ENCODE measurements around the gene ZNF358.

The ZNF358 gene

DNA sequence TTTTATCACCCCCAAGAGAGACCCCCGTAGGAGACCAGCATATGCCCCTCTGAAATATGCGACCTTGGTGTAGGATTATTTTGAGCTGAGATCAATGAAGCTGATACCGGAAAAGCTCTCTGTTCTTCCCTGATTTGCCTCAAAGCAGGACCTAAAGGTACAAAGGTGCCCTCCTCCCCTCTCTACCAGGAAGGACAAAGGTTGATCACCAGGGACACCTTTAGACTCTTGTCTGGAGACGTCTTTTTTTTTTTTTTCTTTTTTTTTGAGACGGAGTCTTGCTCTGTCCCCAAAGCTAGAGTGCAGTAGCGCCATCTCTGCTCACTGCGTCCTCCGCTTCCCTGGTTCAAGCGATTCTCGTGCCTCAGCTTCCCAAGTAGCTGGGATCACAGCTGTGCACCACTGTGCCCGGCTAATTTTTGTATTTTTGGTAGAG lies 26.3 kb upstream of the ZNF358 start:
- DNase-seq (ENCODE audit: low read depth), result no peak

DNA sequence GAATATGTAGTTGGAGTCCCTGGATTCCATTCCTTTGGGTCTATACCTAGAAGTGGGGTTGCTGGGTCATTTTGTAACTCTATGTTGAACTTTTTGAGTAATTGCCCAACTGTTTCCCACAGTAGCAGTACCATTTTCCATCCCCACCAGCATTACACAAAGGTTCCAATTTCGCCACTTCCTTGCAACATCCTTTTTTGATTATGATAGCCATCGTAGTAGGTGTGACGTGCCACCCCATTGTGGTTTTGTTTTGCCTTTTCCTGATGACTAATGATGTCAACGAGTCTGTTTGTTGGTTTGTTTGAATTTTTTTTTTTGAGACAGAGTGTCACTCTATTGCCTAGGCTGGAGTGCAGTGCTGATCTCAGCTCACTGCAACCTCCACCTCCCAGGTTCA lies 23.8 kb upstream of the ZNF358 start:
- no peak for DNase-seq (ENCODE audit: low read depth)

DNA sequence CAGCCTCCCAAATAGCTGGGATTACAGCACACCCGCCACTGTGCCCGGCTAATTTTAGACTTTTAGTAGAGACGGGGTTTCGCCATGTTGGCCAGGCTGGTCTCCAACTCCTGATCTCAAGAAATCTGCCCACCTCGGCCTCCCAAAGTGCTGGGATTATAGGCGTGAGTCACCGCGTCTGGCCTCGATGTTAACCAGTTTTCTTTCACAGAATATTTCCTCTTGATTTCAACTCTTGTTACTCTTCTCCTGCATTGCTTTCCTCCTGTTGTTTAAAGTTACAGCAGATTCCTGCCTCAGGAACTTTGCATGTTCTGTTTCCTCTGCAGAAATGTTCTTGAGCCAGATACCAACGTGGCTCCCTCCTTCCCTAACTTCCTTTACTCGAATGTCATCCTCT lies 23.3 kb upstream of the ZNF358 start:
- DNase-seq (ENCODE audit: low read depth), result no peak

DNA sequence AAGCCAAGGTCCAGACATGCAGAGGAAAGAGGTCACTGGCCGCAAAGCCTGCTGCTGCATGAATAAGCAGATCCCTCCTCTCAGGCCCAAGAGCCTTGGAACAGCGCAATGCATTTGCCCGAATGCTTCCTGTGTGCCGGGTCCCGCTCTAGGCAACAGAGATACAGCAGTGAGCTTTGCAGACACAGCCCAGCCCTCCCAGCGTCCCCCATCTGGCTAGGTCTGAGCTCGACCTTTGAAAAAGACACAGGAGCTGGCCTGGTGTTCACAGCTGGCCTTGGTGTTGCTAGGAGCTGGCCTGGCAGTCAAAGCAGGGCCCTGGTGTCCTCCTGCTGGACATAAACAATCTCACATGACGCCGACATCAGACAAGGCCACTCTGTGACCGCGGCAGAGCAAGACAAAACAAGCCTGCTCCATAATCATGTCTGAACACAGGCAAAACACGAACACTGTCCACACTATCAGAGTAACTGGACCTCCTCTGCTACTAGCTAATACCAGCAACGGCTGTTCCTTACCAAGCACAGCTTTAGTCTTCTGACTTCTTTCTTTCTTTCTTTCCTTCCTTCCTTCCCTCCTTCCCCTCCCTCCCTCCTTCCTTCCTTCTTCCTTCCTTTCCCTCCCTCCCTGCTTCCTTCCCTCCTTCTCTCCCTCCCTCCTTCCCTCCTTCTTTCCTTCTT lies 21.3 kb upstream of the ZNF358 start:
- no peak for DNase-seq (ENCODE audit: low read depth)

DNA sequence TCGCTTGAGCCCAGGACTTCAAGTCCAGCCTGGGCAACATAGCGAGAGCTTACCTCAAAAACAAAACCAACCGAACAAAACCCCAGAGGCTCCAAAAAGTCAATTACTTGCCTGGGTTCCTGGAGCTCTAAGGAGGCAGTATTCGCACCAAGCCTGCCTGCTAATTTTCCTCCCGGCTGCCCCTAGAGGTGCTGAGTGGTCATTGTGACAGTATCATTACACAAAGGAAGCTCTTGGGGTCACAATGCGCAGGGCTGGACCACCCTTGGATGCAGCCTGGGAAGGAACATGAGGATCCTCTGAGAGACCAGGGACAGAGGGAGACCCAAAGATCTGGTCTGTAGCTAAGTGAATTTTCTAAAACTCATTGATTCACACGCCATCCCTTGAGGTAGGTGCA lies 18.6 kb upstream of the ZNF358 start:
- DNase-seq (ENCODE audit: low read depth), result no peak

DNA sequence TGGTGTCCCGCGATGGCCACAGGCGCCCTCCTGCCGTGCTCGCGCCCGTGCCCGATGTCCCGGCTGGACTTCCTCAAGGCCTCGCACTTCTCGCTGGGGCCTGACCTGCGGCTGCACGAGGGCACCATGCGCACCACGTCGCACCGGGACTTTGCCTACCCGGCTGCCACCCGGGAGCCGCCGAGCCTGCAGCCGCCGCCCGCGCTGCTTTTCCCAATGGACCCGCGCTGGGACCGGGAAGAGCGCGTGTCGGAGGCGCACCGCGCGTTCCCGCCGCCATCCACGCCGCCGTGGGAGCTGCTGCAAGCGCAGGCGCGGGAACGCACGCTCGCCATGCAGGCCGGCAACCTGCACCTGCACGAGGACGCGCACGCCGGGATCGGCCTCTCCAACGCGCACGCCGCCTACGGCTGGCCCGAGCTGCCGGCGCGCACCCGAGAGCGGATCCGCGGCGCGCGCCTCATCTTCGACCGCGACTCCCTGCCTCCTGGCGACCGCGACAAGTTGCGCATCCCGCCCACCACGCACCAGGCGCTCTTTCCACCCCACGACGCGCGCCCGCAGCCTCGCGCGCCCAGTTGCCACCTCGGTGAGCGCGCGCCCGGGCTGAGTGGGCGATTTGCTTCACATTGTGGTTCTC lies 15.0 kb upstream of the ZNF358 start:
- DNase-seq (ENCODE audit: low read depth), result no peak

DNA sequence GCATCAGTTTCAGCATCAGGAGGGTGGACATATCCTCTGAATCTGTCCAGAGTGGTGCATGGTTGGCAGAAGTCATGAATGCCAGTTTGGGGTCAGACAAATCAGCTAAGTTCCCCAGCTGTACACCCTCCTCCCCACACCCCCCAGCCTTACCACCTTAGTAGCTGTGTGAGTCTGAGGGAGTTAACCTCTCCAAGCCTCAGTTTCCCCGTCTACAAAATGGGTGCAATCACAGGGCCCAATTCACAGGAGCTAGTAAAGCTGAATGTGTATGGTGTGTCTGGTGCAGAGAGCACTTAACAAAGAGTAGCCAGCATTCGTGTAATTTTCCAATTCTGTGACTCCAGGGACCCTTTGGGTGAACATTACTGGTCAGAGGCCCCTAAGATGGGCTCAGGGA lies 13.4 kb upstream of the ZNF358 start:
- DNase-seq (ENCODE audit: low read depth), result no peak

DNA sequence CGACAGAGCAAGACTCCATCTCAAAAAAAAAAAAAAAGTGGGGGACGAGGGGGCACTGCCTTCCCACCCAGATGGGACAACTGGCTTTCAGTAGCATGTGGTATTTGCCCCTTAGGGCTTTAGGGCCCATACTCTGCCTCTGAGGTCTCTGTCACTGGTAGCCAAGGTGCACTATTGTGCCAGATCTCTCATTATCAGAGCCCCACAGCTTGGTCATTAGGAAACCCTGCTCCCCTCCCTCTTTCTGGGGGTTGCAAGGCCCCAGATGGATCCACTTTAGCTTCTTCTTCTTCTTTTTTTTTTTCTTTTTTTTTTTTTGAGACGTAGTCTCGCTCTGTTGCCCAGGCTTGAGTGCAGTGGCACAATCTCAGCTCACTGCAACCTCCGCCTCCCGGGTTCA lies 11.2 kb upstream of the ZNF358 start:
- no peak for DNase-seq (ENCODE audit: low read depth)

DNA sequence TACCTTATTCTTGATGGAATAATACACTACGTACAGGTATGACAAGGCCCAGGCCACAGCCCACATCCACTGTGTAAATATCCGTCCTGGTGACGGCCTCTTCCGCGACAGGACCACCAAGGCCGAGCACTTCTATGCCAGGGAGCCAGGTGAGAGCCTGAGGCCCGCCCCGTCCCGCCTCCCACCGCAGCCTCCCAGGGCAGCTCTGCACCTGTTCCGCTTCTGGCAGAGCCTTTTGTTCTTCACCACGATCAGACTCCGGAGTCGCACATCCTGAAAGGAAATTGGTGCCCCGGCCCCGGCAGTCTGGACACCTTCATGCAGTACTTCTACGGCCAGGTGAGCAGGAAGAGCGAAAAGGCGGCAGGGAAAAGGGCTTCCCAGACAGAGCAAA lies 10.6 kb upstream of the ZNF358 start:
- no peak for DNase-seq (ENCODE audit: low read depth)

DNA sequence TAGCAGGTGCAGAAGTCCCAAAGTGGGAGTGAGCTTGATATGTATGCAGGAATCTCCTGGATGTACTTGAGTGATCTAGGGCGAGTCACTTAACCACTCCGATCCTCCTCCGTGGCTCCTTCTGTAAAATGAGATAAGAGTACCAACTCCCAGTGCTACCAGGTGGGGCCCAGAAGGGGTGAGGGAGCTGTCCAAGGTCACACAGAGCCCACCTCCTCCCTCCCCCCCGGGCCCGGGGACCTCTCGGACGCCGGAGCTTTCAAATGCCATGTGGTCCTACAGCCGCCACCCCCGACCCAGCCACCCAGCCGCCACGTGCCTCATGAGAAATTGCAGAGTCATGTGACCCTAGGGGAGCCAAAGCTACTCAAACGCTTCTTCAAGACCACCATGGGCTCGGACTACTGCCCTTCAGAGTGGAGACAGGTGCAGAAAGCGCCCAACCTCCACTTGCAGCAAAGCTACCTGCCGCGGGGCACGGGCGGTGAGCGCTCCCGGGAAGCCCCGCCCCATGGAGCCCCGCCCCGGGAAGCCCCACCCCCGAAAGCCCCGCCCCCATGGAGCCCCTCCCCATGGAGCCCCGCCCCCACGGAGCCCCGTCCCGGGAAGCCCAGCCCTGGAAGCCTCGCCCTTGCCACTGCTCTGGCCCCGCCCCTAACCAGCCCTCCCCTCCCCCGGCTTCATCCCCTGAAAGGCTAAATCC lies 10.1 kb upstream of the ZNF358 start:
- DNase-seq (ENCODE audit: low read depth), result no peak

DNA sequence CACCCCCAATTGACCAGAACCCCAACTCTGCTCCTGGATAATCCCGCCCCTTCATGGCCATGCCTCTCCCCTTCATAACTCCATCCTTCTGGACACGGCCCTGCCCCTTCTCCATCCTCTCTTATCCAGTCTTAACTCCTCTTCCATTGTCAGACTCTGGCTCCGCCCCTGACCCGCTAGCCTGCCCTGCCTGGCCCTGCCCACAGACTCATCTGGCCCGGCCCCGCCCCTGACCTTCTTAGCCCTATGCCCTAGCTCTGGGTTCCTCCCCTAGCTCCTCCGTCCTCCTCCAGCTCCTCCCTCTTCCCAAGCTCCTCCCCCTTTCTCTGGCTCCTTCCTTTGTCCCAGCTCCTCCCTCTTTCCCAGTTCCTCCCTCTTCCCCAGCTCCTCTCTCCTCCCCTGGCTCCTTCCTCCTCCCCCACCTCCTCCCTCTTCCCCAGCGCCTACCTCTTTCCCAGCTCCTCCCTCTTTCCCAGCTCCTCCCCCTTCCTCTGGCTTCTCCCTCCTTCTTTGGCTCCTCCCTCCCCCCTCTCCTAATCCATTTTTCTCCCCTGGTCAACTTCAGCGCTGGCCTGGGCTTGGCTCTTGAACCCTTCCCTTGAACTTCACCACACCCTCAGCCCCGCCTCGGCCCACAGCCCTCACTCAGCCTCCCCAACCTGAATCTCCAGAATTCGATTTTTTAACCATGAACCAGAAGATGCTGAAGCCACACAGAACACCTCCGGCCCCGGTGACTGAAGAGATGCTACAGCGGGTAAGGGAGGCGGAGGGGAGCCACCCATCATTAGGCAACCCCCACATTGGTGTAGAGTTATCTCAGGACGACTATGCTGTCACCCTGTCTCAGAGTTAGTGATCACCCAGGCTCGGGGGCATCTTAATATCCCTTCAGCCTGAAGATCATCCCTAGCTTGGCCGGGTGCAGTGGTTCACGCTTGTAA lies 9.2 kb upstream of the ZNF358 start:
- no peak for DNase-seq (ENCODE audit: low read depth)

DNA sequence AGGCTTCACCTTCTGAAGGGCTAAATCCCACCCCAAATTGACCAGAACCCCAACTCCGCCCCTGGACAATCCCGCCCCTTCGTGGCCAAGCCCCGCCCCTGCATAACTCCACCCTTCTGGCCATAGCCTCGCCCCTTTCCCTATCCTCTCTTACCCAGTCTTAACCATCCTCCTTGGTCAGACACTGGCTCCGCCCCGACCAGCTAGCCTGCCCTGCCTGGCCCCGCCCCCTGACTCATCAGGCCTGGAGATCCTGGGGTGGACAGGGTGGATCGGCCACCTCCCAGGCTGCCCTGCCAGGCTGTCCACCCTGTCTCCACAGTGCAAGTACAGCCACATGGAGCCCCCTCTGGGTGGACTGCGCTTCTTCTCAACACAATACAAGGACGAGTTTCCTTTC lies 8.0 kb upstream of the ZNF358 start:
- no peak for DNase-seq (ENCODE audit: low read depth)

DNA sequence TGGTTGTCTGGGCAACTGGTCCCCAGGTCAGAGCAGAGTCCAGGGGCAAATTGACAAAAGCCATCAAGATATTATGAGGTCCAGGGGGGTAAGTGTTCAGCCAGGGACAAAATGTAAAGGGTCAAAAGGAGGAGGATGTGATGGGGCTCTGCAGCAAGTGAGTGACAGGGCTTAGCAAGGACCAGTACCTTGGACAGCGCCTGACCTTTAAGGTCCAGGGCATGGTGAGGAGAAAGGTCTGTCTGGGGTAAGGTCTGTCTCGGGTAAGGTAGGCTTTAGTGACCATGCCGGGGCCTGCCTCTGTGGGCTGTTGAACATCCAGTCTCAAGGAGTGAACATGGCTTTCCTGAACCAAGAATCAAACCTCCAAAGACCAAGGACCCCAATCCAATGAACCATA lies 6.3 kb upstream of the ZNF358 start:
- no peak for DNase-seq (ENCODE audit: low read depth)

DNA sequence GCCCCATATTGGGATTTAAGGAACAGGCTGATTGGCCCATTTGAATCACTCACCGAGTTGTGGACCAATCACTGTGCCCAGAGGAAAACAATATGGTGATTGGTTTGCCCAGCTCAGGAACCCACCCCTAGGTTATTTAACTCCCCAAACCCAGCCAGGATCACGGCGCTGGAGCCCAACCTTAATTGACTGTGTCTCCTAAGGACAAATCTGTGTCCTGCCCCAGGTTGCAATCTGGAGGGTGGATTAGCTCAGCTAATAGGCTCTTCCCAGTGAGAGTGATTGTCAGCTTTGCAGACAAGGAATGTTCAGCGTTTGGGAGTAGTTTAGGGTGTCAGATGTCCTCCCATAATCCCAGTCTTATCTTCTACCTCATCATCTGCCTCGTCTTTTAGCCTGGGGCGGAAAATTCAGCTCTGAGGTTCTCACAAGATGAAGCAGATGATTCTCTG lies 3.5 kb upstream of the ZNF358 start:
- no peak for DNase-seq (ENCODE audit: low read depth)

DNA sequence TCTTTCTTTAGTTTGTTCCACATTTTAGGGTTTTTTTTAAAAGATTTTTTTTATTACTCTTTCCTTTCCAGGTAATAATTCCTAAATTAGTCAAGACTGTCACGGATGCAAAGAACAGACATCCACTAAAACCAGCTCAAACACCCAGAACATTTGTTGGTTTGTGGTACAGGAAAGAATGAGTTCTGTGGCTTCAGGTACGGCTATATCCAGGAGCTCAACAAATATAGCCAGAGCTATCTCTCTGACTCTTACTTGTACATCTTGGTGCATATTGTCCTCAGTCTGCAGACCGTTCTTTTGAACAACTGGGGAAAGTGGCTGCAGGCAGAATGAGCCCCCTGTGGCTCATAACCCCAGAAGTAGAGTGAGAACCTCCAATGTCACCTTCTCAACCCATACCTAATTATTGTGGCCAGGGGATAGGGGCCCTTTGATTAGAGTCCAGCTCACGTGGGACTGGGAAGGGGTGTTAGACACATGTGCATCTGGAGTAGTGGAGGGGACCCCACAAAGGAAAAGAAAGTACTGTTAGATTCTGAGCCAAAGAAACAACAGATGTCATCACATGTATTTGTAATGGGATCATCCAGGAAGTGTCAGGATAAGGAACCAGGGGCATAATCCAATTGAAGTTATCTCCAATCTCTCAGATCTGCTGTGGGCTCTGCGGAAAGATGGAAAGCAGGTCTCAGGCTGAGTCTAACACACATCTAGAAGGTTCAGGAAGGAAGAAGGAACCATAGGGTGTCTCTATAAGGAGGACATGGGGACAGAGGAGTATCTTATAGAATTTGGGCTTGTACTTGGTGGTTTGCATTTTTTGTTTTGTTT lies 1.9 kb upstream of the ZNF358 start:
- DNase-seq (ENCODE audit: low read depth), result no peak

DNA sequence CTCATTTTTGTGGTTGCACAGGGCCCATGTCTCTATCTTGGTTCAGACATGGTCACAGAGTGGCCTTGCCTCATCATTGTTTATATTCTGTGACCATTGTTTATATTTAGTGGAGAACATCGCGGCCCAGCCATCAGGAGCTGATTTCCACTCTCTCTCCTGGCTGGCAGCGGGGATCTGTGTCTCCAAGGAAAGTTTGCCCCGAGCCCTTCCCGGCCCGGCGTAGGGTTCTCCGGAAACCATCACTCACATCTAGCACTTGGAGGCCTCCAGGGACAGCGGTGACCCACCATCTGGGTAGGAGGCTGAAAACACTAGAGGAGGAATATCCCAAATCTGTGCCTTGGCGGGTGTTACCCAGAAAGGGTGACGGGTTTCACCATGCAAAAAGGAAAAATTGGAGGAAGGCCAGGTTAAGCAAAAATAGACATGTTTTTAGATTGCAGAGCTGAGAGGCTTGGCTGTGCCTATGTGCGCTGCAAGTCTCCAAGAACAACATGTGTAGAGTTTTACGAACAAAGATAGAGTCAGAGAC lies 726 bp upstream of the ZNF358 start:
- no peak for DNase-seq (ENCODE audit: low read depth)

DNA sequence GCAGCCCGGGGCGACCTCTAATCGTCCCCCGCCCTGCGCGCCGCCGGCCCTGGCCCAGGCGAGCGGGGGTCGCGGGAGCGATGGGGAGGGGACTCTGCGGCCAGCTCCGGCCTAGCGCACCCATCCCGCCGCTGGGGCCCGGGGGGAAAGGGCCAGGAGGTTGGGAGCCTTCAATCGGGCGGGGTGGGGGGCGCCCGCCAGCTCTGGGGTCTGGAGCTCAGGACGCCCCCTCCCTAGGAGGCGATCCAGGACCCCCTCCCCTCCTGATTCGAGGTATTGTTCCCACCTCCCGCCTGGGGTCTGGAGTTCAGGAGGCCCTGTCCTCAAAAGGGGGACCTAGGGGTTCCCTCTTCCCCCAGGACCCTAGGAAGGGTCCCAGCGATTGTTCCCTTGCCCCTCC lies 430 bp downstream of the ZNF358 start:
- no peak for DNase-seq (ENCODE audit: low read depth)

DNA sequence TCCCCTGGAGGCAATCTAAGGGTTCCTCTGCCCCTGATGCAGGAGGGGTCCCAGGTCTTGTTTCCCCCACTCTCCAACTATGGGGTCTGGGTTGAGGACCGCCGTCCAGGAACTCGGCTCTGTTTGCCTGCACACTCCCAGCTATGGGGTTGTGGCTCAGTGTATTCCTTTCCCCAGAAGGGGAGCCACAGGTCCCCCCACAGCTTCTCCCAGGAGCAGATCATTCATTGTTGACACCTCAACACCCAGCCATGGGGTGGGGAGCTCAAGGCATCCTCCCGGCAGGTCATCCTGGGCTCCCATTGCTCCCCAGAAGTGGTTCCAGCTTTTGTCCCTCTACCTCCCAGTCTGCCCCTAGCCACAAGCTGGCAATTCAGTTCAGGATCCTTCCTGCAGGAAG lies 975 bp downstream of the ZNF358 start:
- no peak for DNase-seq (ENCODE audit: low read depth)

DNA sequence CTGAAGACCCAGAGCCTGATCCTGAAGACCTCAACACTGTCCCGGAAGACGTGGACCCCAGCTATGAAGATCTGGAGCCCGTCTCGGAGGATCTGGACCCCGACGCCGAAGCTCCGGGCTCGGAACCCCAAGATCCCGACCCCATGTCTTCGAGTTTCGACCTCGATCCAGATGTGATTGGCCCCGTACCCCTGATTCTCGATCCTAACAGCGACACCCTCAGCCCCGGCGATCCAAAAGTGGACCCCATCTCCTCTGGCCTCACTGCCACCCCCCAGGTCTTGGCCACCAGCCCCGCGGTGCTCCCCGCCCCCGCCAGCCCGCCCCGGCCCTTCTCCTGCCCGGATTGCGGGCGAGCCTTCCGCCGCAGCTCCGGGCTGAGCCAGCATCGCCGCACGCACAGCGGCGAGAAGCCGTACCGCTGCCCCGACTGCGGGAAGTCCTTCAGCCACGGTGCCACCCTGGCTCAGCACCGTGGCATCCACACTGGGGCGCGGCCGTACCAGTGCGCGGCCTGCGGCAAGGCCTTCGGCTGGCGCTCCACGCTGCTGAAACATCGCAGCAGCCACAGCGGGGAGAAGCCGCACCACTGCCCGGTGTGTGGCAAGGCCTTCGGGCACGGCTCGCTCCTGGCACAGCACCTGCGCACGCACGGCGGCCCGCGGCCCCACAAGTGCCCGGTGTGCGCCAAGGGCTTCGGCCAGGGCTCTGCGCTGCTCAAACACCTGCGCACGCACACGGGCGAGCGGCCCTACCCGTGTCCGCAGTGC lies 3.6 kb downstream of the ZNF358 start:
- no peak for DNase-seq (ENCODE audit: low read depth)
